SU-DHL-6 (cell line): Measurements from ENCODE around the gene TLR7.

Source experiments
- CTCF ChIP-seq: fragments of 200-600 bp; sonication (generic); IDR thresholded peaks from one replicate; pipeline ENCODE4 v1.5.1; 2017; ENCODE audit warnings: antibody characterized with exemption, mild to moderate bottlenecking, low read length, moderate library complexity; ENCODE audit not compliant: insufficient read depth, poor library complexity, severe bottlenecking
- EZH2phosphoT487 ChIP-seq: fragments of 200-600 bp; sonication (generic), shearing (Covaris generic); conservative IDR thresholded peaks from 2 replicates; pipeline ENCODE4 v1.6.1; 2018; ENCODE audit warnings: mild to moderate bottlenecking, antibody characterized with exemption, low read length, moderate library complexity, mixed read lengths

- TF ChIP-seq CTCF = no peak
- no peak for TF ChIP-seq EZH2phosphoT487
Measured at GRCh38 chrX:12911122-12911470, 44.2 kb downstream of the TLR7 start.
